Activated T-cell treated with anti-CD3 and anti-CD28 coated beads, Interleukin-2, amount 50 U/mL, for 24 hours (primary cell): ENCODE measurements around the gene CYP11A1.
A peak's percentile ranks its signal among the peaks of the same experiment; 100 is the strongest.
"Not testable (repeated sequence)": the region's sequence is repeated elsewhere in the genome, so short reads cannot be mapped to it uniquely, and the experiment has no call there.

Experiments
- DNase-seq: peaks from one replicate; pipeline ENCODE4 v3.0.0-alpha.2; 2020
- H3K27ac Mint-ChIP-seq: 2 replicates; pipeline ENCODE4 v1.8.0; 2020; ENCODE audit warnings: mild to moderate bottlenecking, mixed read lengths
- H3K27me3 Mint-ChIP-seq: 2 replicates; pipeline ENCODE4 v1.8.0; 2020; ENCODE audit warnings: mixed read lengths
- H3K36me3 Mint-ChIP-seq: 2 replicates; pipeline ENCODE4 v1.8.0; 2020; ENCODE audit warnings: low read depth, mixed read lengths
- H3K4me1 Mint-ChIP-seq: 2 replicates; pipeline ENCODE4 v1.8.0; 2020; ENCODE audit warnings: low read depth, mixed read lengths
- H3K4me3 Mint-ChIP-seq: 2 replicates; pipeline ENCODE4 v1.8.0; 2020; ENCODE audit warnings: mild to moderate bottlenecking, moderate library complexity, mixed read lengths
- H3K9me3 Mint-ChIP-seq: 2 replicates; pipeline ENCODE4 v1.8.0; 2020; ENCODE audit warnings: mixed read lengths

The CYP11A1 gene

GRCh38 chr15:74396445-74397238 is 29.2 kb upstream of the CYP11A1 start:
- peak overlapping the region; percentile 97 for H3K27ac Mint-ChIP-seq
- no peaks in the 10 kb centered on the region for H3K9me3 Mint-ChIP-seq
- no peaks in the 10 kb centered on the region for H3K36me3 Mint-ChIP-seq
- H3K4me1 Mint-ChIP-seq = peaks cover 95% of the 10 kb centered on the region
- no peaks in the 10 kb centered on the region for H3K27me3 Mint-ChIP-seq
- H3K4me3 Mint-ChIP-seq = peak overlapping the region; percentile 58
- DNase-seq = peak; percentile 75

GRCh38 chr15:74396146-74396438 is 28.6 kb upstream of the CYP11A1 start:
- peak overlapping the region; percentile 97 for H3K27ac Mint-ChIP-seq
- H3K4me3 Mint-ChIP-seq = peak overlapping the region; percentile 58
- H3K27me3 Mint-ChIP-seq = no peaks in the 10 kb centered on the region
- peaks cover 95% of the 10 kb centered on the region for H3K4me1 Mint-ChIP-seq
- H3K9me3 Mint-ChIP-seq = no peaks in the 10 kb centered on the region
- no peaks in the 10 kb centered on the region for H3K36me3 Mint-ChIP-seq
- no peak for DNase-seq

- Mint-ChIP-seq H3K4me1 (peaks cover 95% of the 10 kb centered on the region), H3K36me3 (no peaks in the 10 kb centered on the region)
These were observed 28.1 kb upstream of the CYP11A1 start for GRCh38 chr15:74395319-74396145.

GRCh38 chr15:74394090-74394846 is 26.8 kb upstream of the CYP11A1 start:
- Mint-ChIP-seq H3K27ac (peak overlapping the region; percentile 97), H3K4me3 (no peak overlapping the region), H3K9me3 (no peaks in the 10 kb centered on the region), H3K27me3 (no peaks in the 10 kb centered on the region), H3K4me1 (peaks cover 93% of the 10 kb centered on the region), H3K36me3 (no peaks in the 10 kb centered on the region)
- no peak for DNase-seq

More at GRCh38 chr15:74395319-74396145, 28.1 kb upstream of the CYP11A1 start:
- no peaks in the 10 kb centered on the region for H3K9me3 Mint-ChIP-seq
- DNase-seq = no peak
- H3K4me3 Mint-ChIP-seq = peak overlapping the region; percentile 6
- H3K27ac Mint-ChIP-seq = peak overlapping the region; percentile 97
- no peaks in the 10 kb centered on the region for H3K27me3 Mint-ChIP-seq

- DNase-seq = no peak
- no peaks in the 10 kb centered on the region for H3K9me3 Mint-ChIP-seq
- H3K27me3 Mint-ChIP-seq = no peaks in the 10 kb centered on the region
- H3K27ac Mint-ChIP-seq = peak overlapping the region; percentile 97
- no peak overlapping the region for H3K4me3 Mint-ChIP-seq
- peaks cover 87% of the 10 kb centered on the region for H3K4me1 Mint-ChIP-seq
- H3K36me3 Mint-ChIP-seq = no peaks in the 10 kb centered on the region
These were observed 26.0 kb upstream of the CYP11A1 start for GRCh38 chr15:74393423-74393822.

- peak overlapping the region; percentile 97 for H3K27ac Mint-ChIP-seq
- no peak for DNase-seq
- peak overlapping the region; percentile 1 for H3K4me3 Mint-ChIP-seq
- peaks cover 82% of the 10 kb centered on the region for H3K4me1 Mint-ChIP-seq
- no peaks in the 10 kb centered on the region for H3K27me3 Mint-ChIP-seq
- no peaks in the 10 kb centered on the region for H3K36me3 Mint-ChIP-seq
- H3K9me3 Mint-ChIP-seq = no peaks in the 10 kb centered on the region
These were observed 25.5 kb upstream of the CYP11A1 start for GRCh38 chr15:74392902-74393301.

GRCh38 chr15:74392451-74392830 is 25.0 kb upstream of the CYP11A1 start:
- Mint-ChIP-seq H3K9me3 (no peaks in the 10 kb centered on the region), H3K27ac (peak overlapping the region; percentile 97), H3K27me3 (no peaks in the 10 kb centered on the region), H3K4me1 (peaks cover 78% of the 10 kb centered on the region), H3K4me3 (no peak overlapping the region), H3K36me3 (no peaks in the 10 kb centered on the region)
- no peak for DNase-seq

- peaks cover 76% of the 10 kb centered on the region for H3K4me1 Mint-ChIP-seq
These were observed 24.4 kb upstream of the CYP11A1 start for GRCh38 chr15:74391582-74392450.

GRCh38 chr15:74390647-74391288 is 23.3 kb upstream of the CYP11A1 start:
- DNase-seq = no peak
- H3K4me3 Mint-ChIP-seq = peak overlapping the region; percentile 43
- peaks cover 76% of the 10 kb centered on the region for H3K4me1 Mint-ChIP-seq
- H3K27ac Mint-ChIP-seq = peak overlapping the region; percentile 97
- H3K9me3 Mint-ChIP-seq = no peaks in the 10 kb centered on the region
- no peaks in the 10 kb centered on the region for H3K36me3 Mint-ChIP-seq
- no peaks in the 10 kb centered on the region for H3K27me3 Mint-ChIP-seq

More at GRCh38 chr15:74391582-74392450, 24.4 kb upstream of the CYP11A1 start:
- Mint-ChIP-seq H3K4me3 (no peak overlapping the region), H3K27me3 (no peaks in the 10 kb centered on the region), H3K9me3 (no peaks in the 10 kb centered on the region), H3K27ac (peak overlapping the region; percentile 97), H3K36me3 (no peaks in the 10 kb centered on the region)
- no peak for DNase-seq

- not testable (repeated sequence) for H3K36me3 Mint-ChIP-seq, DNase-seq, H3K9me3 Mint-ChIP-seq, H3K27me3 Mint-ChIP-seq
- H3K27ac Mint-ChIP-seq = peak overlapping the region; percentile 97
- H3K4me3 Mint-ChIP-seq = peak overlapping the region; percentile 43
- H3K4me1 Mint-ChIP-seq = peaks cover 78% of the 10 kb centered on the region
These were observed 22.7 kb upstream of the CYP11A1 start for GRCh38 chr15:74390049-74390646.

GRCh38 chr15:74389241-74390048 is 22.0 kb upstream of the CYP11A1 start:
- Mint-ChIP-seq H3K4me3 (no peak overlapping the region), H3K36me3 (no peaks in the 10 kb centered on the region), H3K4me1 (peaks cover 78% of the 10 kb centered on the region), H3K27ac (peak overlapping the region; percentile 97), H3K9me3 (no peaks in the 10 kb centered on the region), H3K27me3 (no peaks in the 10 kb centered on the region)
- no peak for DNase-seq

- Mint-ChIP-seq H3K36me3 (no peaks in the 10 kb centered on the region), H3K9me3 (no peaks in the 10 kb centered on the region), H3K4me1 (peaks cover 78% of the 10 kb centered on the region), H3K4me3 (no peak overlapping the region), H3K27ac (peak overlapping the region; percentile 57), H3K27me3 (no peaks in the 10 kb centered on the region)
- DNase-seq = no peak
These were observed 21.0 kb upstream of the CYP11A1 start for GRCh38 chr15:74388363-74388951.
